ENCODE measurements around the gene RNF214.

GRCh38 chr11:117303646-117304315 lies 71.3 kb downstream of the RNF214 start:
- TF ChIP-seq CTCF (IDR thresholded peaks at IDR 0.05) = no peak
- TF ChIP-seq POLR2A (IDR thresholded peaks at IDR 0.05) = no peak

All from body of pancreas (tissue), 4 donors.